Forelimb muscle (tissue), 1 donor: ENCODE measurements around the gene SERPINB10. TPM values are rescaled to one million over a fixed set of nuclear protein-coding genes. Genes with fewer than 3 reads are reported as not detected.

ENCODE experiments used
- DNase-seq: peaks from one replicate; pipeline ENCODE4 v3.0.0-alpha.2; 2013; ENCODE audit warnings: low read depth
- polyA plus RNA-seq: library from polyadenylated mRNA; unstranded; fragments of 120-200 nt; gene quantifications from one replicate; pipeline ENCODE4 v1.2.1, GENCODE V29; 2013; ENCODE audit not compliant: insufficient read length

Gene SERPINB10, protein sequence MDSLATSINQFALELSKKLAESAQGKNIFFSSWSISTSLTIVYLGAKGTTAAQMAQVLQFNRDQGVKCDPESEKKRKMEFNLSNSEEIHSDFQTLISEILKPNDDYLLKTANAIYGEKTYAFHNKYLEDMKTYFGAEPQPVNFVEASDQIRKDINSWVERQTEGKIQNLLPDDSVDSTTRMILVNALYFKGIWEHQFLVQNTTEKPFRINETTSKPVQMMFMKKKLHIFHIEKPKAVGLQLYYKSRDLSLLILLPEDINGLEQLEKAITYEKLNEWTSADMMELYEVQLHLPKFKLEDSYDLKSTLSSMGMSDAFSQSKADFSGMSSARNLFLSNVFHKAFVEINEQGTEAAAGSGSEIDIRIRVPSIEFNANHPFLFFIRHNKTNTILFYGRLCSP
- 0.27 TPM for polyA plus RNA-seq

DNA sequence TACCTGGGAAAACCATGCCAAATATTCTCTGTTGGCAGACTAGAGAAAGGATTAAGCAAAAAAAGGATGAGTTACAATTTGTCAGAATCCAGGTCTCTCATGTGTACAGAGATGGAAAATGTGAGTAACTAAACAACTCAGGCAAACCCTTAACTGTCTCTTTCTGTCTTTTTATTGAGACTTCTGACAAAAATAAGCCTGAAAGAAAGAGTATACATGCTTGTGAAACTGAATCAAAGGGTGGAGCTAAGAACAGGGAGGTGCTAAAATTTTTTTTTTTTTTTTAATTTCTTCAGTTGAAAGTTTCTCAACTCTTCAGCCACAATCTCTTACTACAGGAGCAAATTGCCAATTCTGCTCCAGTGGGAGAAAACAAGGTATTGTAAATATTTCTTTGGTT is at the start of gene SERPINB10:
SERPINB10 (plus strand) TSS at position 295 of the 400 bp plus-strand sequence. CDS start 7,553 bp downstream, outside the sequence.
- DNase-seq = no peak

DNA sequence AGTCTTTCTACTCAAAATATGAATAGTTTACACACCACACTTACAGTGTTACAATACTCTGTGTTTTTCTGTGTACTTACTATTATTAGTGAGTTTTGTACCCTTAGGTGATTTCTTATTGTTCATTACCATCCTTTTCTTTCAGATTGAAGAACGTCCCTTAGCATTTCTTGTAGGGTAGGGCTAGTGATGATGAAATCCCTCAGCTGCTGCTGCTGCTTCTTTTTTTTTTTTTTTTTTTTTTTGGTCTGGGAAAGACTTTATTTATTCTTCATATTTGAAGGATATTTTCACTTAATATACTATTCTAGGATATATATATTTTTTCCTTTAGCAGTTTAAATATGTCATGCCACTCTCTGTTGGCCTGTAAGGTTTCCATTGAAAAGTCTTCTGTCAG is 49.3 kb upstream of the SERPINB10 start:
- DNase-seq = no peak

DNA sequence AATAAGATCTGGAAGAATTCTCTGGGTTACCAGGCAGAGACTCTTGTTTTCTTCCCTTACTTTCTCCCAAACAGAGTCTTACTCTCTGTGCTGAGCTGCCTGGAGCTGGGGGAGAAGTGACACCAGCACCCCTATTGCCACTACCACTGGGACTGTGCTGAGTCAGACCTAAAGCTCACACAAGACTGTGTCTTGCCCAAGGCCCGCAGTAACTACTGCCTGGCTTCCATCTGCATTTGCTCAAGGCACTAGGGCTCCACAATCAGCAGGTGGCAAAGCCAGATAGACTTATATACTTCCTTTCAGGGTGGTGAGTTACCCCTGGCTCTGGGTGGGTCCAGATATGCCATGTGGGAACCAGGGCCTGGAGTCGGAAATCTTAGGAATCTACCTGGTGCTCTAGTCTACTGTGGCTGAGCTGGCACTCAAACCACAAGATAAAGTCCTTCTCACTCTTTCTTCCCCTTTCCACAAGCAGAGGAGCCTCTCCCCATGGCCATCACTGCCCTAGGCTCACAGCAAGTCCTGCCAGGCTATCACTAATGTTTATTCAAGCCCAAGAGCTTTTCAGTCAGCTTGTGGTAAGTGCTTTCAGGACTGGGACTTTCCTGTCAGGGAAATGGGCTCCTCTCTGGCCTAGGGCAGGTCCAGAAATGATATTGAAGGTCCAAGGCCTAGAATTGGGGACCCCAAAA is 47.8 kb upstream of the SERPINB10 start:
- DNase-seq = no peak

DNA sequence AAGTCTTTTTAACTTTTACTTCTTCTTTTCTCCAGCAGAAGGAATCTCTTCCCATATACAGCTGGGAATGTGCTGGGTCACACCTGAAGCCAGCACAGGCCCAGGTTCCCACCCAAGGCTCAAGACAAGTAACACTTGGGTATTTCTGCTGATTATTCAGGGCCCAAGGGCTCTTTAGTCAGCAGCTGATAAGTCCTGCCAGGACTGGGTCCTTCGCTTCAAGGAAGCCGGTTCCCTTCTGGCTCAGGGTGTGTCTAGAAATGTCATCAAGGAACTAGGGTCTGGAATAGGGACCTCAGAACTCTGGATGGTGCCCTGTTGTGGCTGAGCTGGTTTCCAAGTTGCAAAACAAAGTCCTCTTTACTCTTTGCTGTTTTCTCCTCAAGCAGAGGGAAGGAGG is 47.2 kb upstream of the SERPINB10 start:
- no peak for DNase-seq

DNA sequence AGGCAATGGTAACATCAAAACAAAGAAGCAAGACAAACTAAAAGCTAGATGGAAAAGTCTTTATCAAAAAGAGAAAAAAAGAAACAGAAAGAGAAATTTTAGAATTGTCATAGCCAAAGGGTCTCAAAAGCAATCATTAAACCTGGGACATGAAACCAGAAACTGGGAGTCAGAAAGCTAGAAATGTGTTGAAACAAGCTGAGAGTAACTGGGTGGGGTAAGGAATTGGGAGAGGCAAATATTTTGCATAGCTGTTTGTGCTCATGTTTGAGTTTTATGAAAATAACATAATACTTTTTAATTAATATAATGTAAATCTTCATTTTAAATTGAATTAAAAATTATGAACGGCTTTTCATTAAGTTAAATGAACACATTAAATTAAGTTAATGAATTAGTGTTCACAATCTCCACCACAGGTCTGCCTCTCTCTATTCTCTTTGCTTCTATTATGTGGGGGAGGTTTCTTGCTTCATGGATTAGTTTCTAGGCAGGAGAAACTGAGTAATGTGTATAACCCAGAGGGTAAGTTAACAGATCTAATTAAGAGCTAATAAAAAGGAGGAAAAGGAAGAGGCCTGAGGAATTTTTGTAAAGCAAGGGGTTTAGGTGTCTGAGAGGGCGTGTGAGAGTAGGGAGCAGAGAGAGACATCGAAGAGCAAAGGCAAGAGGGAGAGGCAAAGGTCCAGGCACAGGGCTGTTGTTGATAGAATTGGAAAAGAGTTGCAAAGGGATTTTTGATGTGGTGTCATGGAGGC is 40.2 kb upstream of the SERPINB10 start:
- no peak for DNase-seq

DNA sequence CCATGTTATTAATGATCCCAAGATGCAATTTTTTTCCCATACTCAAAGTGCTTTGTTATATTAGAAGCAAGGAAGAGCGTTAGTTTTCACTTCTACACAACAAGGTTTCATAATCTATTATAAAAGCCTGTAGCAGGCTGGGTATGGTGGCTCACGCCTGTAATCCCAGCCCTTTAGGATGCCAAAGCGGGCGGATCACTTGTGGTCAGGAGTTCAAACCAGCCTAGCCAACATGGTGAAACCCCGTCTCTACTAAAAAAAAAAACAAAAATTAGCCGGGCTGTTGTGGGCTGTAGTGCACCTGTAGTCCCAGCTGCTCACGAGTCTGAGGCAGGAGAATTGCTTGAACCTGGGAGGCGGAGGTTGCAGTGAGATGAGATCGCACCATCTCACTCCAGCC is 39.2 kb upstream of the SERPINB10 start:
- no peak for DNase-seq

DNA sequence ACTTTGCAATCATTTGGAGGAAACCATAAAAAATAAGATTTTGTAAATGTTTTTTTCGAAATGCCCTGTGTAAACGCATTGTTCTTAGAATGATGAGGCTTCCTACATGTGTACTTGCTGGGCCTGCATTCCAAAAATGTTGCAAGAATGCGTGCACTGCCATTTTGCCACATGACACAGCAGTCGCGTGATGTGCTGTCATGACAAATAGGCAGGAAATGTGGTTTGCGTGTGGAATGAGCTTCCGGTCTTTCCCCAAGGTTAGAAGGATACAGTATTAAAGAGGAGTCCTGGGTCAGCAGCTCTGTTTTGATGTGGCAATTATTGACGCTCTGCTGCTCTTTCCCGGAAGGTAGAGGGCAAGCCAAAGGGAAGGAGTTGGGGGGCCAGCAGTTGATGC is 38.4 kb upstream of the SERPINB10 start:
- DNase-seq = no peak

DNA sequence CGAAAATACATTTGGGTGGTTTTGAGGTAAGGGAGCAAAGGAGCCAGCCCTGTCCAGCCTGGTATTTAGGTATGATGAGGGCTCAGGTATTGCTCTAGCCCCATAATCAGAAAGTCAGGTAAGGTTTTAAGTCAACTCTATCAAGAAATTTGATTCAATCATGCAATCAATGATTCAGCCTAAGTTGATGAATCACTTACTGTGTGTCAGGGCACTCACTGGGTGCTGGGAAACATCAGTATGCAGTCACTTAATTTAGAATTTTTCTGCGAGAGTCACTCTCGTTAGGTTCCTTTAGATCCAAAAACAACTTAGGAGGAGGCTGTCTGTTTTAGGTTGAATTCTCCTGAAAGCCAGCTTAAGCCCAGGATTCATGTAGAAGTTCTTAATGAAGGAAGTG is 37.9 kb upstream of the SERPINB10 start:
- DNase-seq = no peak

DNA sequence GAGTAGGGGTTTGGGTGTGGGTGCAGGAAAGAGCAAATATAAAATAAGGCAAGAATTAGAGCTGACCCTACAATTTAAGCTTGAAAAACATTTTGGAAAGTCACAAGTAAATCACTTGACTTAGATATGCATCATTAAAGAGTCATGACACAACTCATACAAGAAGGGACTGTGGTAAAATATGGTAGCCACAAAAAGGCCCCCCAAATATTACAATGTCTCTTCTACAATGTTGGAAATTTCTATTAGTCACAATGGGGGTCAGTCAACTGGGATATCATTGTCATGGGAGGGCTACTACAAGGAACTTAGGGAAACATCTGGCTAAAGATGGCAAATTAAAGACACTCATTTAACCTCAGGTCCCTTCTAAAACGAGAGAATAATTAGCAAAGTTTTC is 35.9 kb upstream of the SERPINB10 start:
- DNase-seq = no peak

DNA sequence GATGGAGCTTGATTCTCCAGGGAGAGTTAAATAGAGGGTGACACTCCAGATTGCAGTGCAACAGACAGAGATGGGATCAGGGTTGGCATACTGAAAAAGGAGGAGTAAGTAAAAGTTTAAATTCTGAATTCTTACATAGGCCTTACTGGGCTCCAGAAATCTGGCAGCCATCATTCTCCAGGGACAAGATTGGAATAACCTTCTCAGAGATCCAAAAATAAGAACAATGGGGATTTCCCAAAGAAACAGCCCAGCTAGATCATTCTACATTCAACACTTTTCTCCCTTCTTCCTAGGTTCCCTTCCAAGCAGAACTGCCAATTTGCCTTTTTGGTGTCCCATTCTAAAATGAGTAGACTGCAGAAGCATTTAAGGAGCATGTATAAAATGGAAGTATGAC is 35.2 kb upstream of the SERPINB10 start:
- DNase-seq = no peak

DNA sequence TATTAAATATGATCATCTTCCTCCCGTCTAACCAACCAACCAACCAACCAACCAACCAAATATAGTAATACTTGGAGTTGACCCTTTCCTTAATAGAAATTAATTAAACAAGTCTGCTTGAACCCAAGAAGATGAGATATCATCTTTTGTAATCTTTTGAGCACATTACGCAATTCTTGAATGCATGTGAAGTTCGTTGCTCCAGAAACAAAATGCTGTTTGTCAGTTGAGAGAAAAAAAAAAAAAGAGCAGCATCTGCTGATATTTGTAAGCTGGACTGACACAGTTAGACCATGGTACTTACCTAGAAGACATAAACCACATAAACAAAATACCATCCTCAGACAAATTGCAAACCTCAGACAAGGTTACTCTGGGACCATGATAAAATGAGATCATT is 29.4 kb upstream of the SERPINB10 start:
- DNase-seq = no peak

DNA sequence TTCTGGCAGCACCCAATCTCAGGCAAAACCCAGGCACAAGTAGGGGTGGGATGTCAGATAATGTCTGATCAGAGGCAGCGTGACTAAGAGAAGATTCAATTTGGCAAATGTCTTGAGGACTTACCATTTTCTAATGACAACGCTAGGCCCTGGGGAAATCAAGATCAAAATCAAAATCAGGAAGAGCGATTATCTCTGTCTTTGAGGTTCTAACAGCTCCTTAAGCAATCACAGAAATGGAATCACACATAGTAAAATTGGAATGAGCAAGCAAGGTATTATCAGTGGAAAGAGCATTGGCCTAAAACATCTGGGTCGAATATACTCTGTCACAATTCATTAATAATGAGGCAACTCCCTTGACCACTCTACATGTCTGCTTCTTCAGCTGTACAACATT is 28.8 kb upstream of the SERPINB10 start:
- no peak for DNase-seq

DNA sequence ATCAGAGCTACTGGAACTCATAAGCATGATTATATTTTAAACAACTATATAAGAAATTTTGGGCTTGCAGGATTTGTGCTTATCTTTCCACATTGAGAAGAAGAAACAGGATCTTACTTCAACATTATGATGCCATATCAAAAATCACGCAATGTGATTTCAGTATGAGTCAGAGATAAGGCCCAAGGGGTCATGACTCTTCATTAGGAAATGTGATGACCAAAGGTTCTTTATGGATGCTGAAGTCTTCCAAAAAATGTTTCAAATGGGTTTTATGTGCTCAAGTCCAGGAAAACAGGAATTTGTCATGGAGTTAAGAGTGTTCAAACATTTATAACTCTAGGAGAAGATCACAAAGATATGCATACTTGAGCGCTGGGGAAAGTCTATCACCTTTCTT is 28.0 kb upstream of the SERPINB10 start:
- DNase-seq = no peak

DNA sequence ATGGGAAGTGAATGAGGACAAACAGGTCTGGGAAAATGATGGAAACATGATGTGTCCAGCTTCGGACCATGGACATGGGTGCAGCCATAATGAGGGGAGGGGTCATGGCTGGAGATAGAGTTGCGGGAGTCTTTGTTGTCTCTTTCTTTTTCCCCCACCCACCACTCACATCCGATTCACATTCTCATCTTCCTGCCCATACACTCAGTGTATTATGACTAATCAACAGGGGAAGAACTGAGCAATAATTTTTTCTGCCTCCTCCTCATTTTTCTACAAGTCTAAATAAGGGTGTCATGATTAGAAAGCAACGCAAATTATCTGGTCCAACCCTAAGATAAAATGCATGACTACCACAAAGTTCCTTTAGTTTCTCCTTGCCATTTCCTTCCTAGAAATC is 25.9 kb upstream of the SERPINB10 start:
- no peak for DNase-seq

DNA sequence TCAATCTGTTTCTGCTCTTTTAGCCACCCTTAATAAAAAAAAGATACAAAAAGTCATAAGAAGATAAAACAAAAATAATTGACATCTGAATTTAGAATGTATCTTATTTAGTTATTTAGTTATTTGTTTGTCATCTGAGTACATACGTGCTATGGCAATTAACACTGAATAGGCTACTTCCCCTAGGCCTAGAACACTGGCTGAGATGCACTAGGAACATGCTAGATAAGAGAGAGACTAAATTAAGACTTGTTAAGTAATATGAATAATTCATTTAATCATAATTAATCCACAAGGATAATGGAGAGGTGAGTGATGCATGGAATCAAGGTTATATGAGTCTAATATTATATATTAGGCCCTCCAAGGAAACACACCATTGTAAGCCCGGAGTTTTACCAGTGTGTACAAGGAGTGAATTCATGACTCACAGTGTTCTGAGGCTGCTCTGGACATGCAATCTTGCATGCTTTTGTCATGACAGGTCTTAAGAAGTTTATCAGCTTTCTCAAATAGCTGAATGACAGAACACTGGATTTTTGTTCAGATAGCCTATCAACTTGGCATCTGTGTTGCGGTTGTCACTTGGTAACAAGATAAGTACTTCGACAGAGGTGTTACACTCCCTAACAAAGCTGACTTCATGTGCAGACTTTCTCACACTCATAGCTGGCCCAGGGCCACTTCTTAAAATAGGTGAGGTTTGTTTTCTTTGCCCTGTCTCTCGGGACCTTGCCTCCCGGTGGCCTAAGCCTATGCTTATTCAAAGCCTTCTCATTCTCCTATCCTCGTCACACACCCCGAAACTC is 25.2 kb upstream of the SERPINB10 start:
- DNase-seq = no peak

DNA sequence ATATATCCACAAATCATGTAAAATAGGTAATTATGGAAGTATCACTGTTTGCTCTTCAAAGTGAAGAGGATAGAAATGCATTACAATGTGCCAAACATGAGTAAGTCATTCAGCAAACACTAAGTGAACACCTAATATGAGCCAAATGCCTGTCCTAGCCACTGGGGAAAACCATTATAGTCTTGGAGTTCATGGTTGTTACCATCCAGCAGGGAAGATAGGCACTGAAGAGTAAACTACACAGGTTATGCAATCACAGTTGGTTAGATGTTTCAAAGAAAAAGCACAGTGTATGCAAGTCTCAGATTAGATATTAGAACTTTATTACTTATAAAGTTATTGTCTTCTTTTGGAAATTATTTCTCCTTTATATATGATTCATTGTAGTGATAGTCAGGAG is 24.1 kb upstream of the SERPINB10 start:
- no peak for DNase-seq

DNA sequence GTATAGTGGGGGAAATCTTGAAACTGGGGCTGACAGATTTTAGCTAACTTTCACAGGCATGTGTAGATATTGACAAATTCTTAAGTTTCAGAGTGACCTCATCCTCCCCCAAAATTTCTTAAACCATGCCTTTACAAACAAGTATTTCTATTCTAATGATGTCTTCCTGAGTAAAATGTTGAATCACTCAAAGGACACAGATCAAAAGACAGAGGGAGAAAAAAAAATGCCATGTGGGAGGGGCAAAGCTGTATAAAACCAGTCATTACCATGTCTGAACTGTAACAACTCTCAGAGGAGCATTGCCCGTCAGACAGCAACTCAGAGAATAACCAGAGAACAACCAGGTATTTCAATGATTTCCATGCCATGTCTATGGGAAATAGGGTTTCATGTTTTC is 20.3 kb upstream of the SERPINB10 start, which contains the start of gene SERPINB2:
SERPINB2 (plus strand) TSS at position 282 of the 400 bp plus-strand sequence. CDS start 3,740 bp downstream, outside the sequence.
- no peak for DNase-seq

DNA sequence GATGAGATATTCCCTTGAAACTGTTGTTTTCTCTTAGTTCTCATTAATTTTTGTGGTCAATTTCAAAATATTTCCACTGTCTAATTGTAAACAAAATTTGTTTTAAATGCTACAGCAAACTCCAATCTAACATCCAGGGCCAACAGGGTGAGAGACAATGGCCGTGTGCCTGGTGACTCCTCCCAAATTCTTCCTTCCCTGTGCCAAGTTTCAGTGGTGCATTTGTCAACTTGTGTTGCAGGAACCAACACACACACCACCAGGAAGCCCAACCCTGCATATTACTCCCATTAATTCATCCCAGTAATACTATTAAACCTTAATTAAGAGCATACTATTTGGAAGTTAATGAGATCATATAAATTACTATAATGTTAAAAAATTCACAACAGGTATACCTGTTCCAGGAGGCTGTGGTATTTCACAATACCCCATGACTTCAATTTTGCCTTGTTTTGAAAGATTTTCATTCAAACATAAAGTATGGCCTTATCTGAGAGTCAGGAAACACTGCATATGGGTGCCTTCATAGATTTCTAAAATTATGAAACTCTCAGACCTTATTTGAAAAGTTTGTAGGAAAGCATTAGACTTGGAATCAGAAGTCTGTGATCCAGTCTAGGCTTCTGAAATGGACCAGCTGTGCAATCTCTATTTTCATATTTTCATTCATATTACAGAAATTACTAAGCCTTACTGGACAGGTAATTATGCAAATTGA is 19.1 kb upstream of the SERPINB10 start:
- no peak for DNase-seq

DNA sequence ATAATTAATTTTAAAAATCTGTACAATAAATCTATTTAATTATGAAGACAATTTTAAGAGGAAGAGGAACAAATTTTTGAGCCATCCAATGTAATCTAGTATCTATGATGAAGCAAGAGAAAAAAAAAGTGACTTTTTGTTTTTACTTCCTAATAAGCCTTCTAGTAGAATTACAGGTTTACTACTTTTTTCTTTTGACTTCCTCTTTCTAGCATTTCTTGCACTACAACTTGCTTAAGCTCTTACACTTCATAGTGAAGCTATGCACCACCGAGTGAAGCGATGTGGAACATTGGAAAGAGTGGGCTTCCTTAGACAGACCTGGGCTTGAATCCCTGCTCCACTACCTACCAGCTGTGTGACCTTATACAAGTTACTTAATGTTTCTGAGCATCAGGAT is 18.1 kb upstream of the SERPINB10 start:
- DNase-seq = no peak

DNA sequence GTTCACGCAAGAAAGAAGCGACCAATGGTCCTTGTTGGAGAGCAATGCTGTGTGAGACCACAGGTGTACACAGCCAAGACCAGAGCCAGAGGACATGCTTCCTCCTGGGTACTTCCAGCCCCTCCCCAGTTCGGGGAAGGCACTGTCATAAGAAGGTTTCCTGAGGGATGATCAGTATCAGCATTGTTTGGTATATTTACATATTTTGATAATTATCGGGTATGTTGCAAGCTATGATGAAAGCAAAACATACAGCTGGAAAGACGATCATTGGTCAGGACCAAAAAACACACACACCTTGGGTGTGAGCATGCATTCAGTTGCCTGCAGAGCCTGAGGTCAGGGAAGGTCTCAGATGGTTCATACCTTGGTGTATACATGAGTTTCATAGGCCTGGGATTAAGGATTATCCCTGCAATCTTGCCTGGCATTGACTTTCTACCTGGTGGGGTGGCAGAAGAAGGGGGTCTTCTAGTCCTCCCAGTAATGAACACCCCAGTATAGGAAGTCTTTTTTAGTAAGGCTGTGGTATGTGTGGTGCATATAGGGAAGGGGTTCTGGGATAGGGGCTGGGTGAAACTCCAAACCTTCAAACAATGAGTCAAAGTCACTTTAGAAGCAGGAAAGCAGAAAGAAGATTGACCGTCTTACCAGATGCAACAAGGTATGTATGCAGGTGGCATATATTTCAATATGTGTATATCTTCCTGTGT is 17.4 kb upstream of the SERPINB10 start:
- no peak for DNase-seq
